Endothelial cell (in vitro differentiated cells): ENCODE data around the gene MYOF. TPM values are rescaled to one million over a fixed set of nuclear protein-coding genes. Genes with fewer than 3 reads are reported as not detected.

ENCODE experiments used
- DNase-seq: peaks from one replicate; pipeline ENCODE4 v3.0.0; 2021; ENCODE audit warnings: low spot score
- H3K27ac Mint-ChIP-seq: one replicate; pipeline ENCODE4 v1.8.0; 2021; ENCODE audit warnings: mixed read lengths, inconsistent platforms; ENCODE audit not compliant: unreplicated experiment
- H3K27me3 Mint-ChIP-seq: one replicate; pipeline ENCODE4 v1.8.0; 2021; ENCODE audit warnings: mild to moderate bottlenecking, moderate library complexity, mixed read lengths, inconsistent platforms; ENCODE audit not compliant: unreplicated experiment
- H3K36me3 Mint-ChIP-seq: one replicate; pipeline ENCODE4 v1.8.0; 2021; ENCODE audit warnings: mild to moderate bottlenecking, low read depth, mixed read lengths, inconsistent platforms; ENCODE audit not compliant: unreplicated experiment
- H3K4me1 Mint-ChIP-seq: one replicate; pipeline ENCODE4 v1.8.0; 2021; ENCODE audit warnings: mild to moderate bottlenecking, mixed read lengths, inconsistent platforms; ENCODE audit not compliant: unreplicated experiment
- H3K4me3 Mint-ChIP-seq: one replicate; pipeline ENCODE4 v1.8.0; 2021; ENCODE audit warnings: mild to moderate bottlenecking, mixed read lengths, inconsistent platforms; ENCODE audit not compliant: unreplicated experiment
- H3K9me3 Mint-ChIP-seq: one replicate; pipeline ENCODE4 v1.8.0; 2021; ENCODE audit warnings: mixed read lengths, inconsistent platforms; ENCODE audit not compliant: unreplicated experiment
- total RNA-seq: library from RNA; stranded (reverse); fragmentation: NEBNext Ultra II Directional; extraction: Animal tissue kit (Norgen Biotek cat#: 25700); gene quantifications from one replicate; pipeline ENCODE4 v1.2.1, GENCODE V29; 2021; ENCODE audit not compliant: unreplicated experiment
- TF ChIP-seq, protein P1 (sequence below): fragments of 200-600 bp; sonication (generic); IDR thresholded peaks from one replicate; pipeline ENCODE4 v1.5.0; 2021; ENCODE audit warnings: antibody characterized with exemption; ENCODE audit not compliant: unreplicated experiment

The MYOF gene
- total RNA-seq, 1 donor from 2014 or later = 12.4 TPM

DNA sequence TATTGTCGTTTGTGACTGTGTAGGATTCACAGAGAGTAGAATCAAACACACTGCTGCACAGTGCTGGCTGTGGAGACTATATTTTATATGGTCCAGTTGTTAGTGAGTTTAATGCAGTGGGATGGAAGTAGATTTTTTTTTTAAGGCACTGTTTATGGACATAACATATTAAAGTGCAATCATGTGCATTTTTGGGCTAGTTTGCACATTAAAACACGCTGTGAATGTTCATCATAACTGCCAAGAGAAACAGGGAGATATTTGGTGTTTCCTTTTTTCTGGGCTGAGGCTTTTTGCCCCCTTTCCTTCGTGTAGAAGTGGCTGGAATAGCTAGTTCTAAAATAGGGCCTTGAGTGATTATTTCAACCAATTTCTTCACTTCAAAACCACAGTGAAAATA lies 139.2 kb downstream of the MYOF start:
- H3K9me3 Mint-ChIP-seq = no peaks in the 10 kb centered on the region
- peaks cover 15% of the 10 kb centered on the region for H3K4me1 Mint-ChIP-seq
- TF ChIP-seq, protein P1, sequence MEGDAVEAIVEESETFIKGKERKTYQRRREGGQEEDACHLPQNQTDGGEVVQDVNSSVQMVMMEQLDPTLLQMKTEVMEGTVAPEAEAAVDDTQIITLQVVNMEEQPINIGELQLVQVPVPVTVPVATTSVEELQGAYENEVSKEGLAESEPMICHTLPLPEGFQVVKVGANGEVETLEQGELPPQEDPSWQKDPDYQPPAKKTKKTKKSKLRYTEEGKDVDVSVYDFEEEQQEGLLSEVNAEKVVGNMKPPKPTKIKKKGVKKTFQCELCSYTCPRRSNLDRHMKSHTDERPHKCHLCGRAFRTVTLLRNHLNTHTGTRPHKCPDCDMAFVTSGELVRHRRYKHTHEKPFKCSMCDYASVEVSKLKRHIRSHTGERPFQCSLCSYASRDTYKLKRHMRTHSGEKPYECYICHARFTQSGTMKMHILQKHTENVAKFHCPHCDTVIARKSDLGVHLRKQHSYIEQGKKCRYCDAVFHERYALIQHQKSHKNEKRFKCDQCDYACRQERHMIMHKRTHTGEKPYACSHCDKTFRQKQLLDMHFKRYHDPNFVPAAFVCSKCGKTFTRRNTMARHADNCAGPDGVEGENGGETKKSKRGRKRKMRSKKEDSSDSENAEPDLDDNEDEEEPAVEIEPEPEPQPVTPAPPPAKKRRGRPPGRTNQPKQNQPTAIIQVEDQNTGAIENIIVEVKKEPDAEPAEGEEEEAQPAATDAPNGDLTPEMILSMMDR = no peak
- no peak for DNase-seq
- peaks cover 4% of the 10 kb centered on the region for H3K36me3 Mint-ChIP-seq
- H3K4me3 Mint-ChIP-seq = no peak overlapping the region
- no peak overlapping the region for H3K27ac Mint-ChIP-seq
- peaks cover 2% of the 10 kb centered on the region for H3K27me3 Mint-ChIP-seq

DNA sequence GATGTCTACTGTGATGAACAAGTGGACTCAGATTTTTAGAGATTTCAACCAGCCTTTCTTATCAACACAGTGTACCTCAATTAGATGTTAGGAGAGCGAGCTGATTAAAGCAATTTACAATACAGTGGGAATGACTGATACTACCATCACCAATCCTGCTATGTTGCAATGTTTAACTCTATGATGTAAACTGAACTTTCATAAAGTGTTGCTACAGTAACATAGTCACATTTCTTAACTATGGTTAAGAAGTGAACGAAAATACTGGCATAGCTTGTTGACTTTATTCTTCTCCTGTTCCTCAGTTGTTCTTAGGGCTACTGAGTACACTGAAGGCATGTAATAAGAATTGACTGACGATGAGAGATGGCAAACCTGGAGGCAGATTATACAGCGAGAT lies 139.8 kb downstream of the MYOF start:
- peaks cover 6% of the 10 kb centered on the region for H3K36me3 Mint-ChIP-seq
- no peak overlapping the region for H3K4me3 Mint-ChIP-seq
- no peaks in the 10 kb centered on the region for H3K9me3 Mint-ChIP-seq
- no peak overlapping the region for H3K27ac Mint-ChIP-seq
- no peak for DNase-seq
- H3K27me3 Mint-ChIP-seq = peaks cover 2% of the 10 kb centered on the region
- TF ChIP-seq, protein P1 = no peak
- peaks cover 12% of the 10 kb centered on the region for H3K4me1 Mint-ChIP-seq

DNA sequence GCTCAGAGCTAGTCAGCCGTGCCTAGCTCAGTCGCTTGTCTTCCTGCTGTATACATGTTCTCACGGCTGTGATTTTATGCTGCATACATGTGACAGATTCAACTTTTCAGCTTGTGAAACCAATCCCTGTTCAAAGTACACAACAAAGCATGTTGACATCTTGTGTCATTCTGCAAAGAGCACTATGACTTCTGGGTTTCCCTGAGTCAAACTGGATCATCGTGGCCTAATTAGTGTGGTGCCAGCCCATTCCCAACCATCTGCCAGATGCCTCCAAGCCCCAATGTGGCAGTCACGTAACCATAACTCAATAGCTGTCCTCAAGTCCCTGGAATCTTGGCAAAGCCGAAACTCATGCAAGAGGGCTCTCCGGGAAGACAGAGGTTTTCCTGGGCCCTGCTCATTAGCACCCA lies 144.8 kb downstream of the MYOF start:
- no peaks in the 10 kb centered on the region for H3K9me3 Mint-ChIP-seq
- no peak overlapping the region for H3K4me3 Mint-ChIP-seq
- H3K36me3 Mint-ChIP-seq = peaks cover 6% of the 10 kb centered on the region
- H3K27ac Mint-ChIP-seq = no peak overlapping the region
- peaks cover 2% of the 10 kb centered on the region for H3K27me3 Mint-ChIP-seq
- TF ChIP-seq, protein P1 = no peak
- peaks cover 9% of the 10 kb centered on the region for H3K4me1 Mint-ChIP-seq
- DNase-seq = no peak

DNA sequence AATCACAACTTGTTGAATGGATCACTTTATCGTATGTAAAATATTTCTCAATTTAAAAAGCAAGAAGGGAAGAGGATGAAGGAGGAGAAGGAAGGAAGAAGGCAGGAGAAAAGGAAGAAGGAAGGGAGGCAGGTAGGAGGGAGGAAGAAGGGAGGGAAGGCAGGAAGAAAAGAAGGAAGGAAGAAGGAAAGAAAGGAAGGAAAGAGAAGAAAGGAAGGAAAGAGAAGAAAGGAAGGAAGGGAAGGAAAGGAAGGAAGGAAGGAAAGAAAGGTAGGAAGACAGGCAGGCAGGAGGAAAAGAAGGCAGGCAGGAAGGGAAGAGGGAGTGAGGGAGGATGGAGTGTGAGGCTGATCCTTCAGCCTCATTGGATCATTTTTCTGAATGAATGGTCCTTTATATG lies 145.5 kb downstream of the MYOF start:
- no peak overlapping the region for H3K27ac Mint-ChIP-seq
- H3K4me1 Mint-ChIP-seq = peaks cover 10% of the 10 kb centered on the region
- H3K4me3 Mint-ChIP-seq = no peak overlapping the region
- H3K9me3 Mint-ChIP-seq = no peaks in the 10 kb centered on the region
- no peak for DNase-seq
- TF ChIP-seq, protein P1 = no peak
- H3K36me3 Mint-ChIP-seq = peaks cover 6% of the 10 kb centered on the region
- no peaks in the 10 kb centered on the region for H3K27me3 Mint-ChIP-seq

DNA sequence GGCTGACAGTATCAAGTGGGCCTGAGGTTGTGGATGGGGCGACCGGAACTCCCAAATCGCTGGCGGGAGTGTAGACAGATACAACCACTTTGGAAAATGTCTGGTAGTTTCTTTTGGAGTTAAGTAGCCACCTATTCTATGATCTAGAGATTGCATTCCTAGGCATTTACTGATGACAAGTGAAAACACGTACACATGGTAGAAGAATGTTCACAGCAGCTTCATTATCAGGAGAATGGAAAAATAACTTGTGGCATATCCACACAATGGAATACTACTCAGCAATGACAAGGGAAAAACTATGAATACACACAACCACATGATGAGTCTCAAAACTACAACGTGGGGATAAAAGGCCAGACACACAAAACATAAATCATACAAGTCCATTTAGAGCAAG lies 146.0 kb downstream of the MYOF start:
- H3K36me3 Mint-ChIP-seq = peaks cover 6% of the 10 kb centered on the region

More for the DNA sequence above, 146.0 kb downstream of the MYOF start:
- H3K27me3 Mint-ChIP-seq = no peaks in the 10 kb centered on the region
- TF ChIP-seq, protein P1 = no peak
- DNase-seq = no peak
- no peak overlapping the region for H3K27ac Mint-ChIP-seq
- no peak overlapping the region for H3K4me3 Mint-ChIP-seq
- H3K4me1 Mint-ChIP-seq = peaks cover 14% of the 10 kb centered on the region
- H3K9me3 Mint-ChIP-seq = no peaks in the 10 kb centered on the region
